HG03280 (cell line): ENCODE measurements around the gene HCAR2.
"Not testable (repeated sequence)": the region's sequence is repeated elsewhere in the genome, so short reads cannot be mapped to it uniquely, and the experiment has no call there.

ENCODE experiments used
- ATAC-seq: cut with Tn5 transposase; IDR thresholded peaks from one replicate; pipeline ENCODE4 v1.9.1; 2021; ENCODE audit warnings: mild to moderate bottlenecking, moderate library complexity; ENCODE audit not compliant: unreplicated experiment

HCAR2 gene

DNA sequence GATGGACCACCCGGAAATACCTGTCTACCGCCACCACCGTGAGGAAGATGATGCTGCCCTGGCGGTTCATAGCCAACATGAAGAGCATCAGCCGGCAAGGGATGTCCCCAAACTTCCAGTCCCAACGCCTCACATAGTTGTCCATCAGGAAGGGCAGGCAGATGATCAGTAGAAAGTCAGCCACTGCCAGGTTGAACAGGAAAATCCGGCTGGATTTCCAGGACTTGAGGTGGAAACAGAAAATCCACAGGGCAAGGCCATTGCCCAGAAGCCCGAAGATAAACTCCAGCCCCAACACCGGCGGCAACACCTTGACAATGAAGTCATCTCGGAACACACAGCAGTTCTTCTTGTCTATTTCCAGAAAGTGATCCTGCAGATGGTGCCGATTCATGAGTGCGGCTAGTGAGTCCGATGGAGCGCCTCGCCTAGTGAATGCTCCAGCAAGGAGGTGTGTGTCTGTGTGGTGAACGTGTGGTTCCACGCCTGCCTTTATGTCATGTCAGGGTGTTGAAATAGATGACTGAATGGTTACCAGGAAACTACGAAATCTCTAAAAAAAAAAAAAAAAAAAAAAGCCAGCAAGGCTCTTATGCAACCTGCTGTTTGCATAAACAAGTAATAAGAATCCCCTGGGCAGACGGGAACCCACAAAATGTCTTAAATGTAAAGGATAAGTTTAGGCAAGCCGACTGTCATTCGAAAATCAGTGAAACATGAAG is at the start of gene HCAR2:
HCAR2 (minus strand) TSS at position 468 of the 722 bp plus-strand sequence; CDS start at position 394, 74 bp downstream.
- not testable (repeated sequence) for ATAC-seq

DNA sequence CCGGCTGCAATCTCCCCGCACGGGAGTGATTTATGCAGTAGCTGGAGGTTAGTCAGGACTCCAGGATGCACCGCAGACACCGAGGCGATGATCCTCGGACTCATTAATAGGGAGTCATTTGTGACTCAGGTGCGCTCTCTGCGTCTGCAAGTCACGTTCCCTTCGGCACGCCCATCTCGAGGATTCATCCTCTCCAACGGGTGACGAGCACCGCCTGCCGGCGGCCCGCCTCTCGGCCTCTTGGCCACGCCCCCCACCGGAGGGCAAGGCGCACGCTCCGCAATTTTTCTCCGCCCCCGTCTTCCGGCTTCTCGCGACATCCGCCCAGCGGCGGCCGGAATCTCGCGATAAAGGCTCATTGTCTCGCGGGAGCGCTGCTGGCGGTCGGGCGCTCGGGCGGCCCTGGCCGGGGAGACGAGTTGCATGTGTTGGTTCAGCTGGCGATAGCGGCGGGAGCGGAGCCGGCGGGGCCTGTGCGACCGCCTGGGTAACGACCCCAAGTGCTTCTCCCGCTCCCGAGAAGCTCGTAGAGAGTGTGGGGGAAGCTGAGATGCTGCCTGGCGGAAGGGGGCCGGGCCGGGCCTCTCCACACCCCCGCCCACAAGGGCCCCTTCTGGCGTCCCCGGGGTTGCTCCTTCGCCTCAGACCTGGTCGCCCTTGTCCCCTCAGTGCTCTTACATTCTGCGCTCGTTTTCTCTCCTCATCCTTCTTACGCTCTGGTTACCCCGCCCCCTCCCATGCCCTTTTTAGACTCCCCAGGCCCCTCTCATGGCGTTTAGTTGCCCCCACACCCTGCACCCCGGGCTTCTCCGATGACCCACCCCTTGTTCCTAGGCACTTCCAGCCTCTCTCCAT is 49.5 kb upstream of the HCAR2 start, which contains the start of gene DENR:
DENR (plus strand) TSS at position 361 of the 855 bp plus-strand sequence. CDS start 878 bp downstream, outside the sequence.
- peak; percentile 94 for ATAC-seq

DNA sequence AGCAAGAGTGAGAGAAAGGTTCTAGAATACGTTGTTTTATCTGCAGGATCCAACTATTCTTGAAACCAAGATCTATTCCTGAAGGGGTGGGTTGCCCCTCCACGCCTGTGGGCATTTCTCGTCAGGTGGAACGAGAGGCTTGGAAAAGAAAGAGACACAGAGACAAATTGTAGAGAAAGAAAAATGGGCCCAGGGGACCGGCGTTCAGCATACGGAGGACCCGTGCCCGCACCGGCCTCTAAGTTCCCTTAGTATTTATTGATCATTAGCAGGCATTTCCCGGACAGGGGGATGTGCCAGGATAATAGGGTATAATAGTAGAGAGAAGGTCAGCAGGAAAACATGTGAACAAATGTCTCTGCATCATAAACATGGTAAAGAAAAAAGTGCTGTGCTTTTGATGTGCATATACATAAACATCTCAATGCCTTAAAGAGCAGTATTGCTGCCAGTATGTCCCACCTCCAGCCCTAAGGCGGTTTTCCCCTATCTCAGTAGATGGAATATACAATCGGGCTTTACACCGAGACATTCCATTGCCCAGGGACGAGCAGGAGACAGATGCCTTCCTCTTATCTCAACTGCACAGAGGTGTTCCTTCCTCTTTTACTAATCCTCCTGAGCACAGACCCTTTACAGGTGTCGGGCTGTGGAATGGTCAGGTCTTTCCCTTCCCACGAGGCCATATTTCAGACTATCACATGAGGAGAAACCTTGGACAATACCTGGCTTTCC is 47.8 kb upstream of the HCAR2 start:
- ATAC-seq: not testable (repeated sequence)

DNA sequence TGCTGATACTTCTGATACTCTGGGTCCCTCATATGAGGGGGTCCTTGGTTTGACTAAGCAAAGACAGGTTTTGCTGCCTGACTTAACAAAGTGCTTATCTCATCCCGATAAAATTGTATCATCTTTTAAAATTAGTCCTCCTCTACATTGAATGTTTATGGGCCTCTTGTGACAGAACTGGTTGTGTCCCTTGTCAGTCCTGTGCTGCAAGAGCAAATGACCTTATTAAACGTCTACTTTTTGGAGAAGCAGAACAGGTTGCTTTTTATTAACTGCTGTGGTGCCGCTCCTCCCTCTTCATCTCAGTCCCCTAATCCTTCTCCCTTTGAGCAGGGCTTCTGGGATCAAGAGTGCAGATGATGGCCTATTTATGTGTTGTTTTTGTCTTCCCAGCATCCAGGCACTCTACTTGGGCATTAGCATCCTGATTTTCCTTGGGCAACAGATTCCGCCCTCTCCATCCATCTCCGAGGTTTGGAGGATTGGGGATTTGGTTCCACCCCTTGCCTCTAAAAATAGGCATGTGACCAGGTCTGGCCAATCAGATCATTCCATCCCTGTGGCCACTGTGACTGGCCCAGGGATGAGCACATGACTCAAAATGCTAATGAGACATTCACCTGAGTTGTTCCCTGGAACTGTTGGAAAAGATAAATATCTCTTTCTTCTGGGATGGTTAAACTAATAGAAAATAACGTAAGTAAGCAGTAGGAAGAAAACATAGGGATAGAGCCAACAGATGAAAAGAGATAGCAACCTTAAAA is 46.6 kb upstream of the HCAR2 start:
- ATAC-seq: no peak

DNA sequence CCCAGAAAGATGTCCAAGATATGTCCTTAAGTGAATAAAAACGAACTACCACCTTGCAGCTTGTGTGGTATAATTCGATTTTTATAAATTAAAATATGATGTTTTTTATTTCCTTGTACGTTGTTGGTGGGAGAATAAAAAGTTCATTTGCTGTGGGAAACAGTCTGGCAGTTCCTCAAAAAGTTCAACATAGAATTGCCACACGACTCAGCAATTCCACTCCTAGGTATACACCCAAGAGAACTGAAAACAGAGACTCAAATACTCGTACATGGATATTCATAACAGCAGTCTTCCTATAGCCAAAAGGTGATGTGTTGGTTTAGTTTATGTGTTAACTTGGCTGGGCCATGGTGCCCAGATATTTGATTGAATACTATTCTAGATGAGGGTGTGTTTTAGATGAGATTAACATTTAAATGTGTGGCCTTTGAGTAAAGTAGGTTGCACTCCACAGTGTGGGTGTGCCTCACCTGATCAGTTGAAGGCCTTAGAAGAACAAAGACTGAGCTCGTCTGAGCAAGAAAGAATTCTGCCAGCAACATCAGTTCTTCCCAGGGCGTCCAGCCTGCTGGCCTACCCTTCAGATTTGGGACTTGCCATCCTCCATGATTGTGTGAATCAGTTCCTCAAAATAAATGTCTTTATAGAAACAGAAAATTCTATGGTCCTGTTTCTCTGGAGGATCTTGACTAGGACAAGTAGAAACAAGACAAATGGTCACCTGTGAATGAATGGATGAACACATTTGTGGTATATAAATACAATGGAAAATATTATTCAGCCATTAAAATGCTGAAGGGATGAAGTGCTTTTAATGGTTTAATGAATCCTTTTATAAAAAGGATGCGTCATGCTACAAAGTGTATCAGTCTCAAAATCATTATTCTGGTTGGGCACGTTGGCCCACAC is 44.3 kb upstream of the HCAR2 start:
- ATAC-seq: no peak

DNA sequence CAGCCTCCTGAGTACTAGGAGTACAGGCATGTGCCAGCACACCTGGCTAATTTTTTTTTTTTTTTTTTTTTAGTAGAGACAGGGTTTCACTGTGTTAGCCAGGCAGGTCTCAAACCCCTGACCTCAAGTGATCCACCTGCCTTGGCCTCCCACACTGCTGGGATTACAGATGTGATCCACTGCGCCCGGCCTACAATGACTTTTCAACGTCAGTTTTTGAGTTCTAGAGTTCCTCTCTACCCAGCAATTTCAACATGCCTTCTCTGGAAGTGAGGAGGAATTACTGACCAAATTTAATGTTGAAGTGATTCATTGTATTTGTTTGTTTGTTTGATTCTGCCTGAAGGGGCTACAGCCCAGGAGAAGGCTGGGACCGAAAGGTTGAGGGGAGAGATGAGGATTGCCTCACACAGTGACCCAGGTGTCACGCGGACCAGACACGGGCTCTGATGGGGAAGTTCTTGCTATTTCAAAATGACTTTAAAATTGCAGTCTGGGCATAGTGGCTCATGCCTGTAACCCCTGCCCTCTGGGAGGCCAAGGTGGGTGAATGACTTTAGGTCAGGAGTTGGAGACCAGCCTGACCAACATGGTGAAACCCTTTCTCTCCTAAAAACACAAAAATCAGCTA is 40.9 kb upstream of the HCAR2 start:
- ATAC-seq: no peak

DNA sequence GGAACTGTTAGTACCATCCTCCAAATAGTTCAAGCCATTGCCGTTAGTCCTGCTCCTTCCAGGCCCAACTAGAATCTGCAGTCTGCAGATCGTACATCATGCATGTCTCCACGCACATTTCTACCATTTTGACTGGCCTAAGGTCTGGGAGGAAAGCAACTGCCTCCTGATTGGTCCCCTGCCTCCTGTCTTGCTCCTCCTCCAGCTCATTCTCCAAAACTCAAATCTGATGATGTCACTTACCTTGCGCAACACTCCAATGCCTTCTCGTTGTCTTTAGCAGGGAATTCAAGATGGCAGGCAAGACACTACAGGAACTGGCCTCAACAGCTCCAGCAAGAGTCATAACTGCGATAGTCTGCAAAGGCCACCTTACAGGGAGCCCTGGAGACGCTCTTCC is 37.2 kb upstream of the HCAR2 start:
- no peak for ATAC-seq

DNA sequence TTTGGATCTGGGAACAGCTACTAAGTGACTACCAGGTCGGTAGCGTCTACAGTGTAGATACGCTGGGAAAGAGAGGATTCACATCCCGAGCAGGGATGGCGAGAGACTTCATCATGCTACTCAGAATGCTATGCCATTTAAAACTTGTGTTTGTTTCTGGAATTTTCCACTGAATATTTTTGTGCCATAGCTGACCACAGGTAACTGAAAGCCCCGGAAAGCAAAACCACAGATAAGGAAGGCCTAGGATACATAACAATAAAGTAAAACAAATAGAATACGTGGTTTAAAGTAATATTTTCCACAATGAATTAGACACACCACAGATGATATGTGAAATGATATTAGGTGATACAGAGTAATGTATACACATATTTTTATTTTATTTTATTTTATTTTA is 35.4 kb upstream of the HCAR2 start:
- ATAC-seq: no peak

DNA sequence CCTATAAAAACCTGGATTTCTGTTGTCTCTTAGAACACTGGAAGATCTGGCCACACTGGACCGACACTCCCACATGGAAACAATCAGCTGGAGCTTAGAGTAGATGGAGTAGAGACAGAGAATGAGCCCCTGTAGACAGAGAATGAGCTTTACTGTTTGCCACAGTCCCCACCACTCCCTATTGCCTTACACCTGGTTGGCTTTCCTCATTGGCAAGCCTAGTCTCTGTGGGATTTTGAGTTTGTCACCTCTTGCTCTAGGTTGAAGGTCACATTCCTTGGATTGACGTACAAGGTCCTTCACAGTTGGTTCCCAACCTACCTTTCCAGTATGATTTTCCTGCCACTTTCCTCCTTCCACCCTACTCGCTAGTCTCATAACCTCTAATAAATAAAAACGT is 29.5 kb upstream of the HCAR2 start:
- ATAC-seq: no peak

DNA sequence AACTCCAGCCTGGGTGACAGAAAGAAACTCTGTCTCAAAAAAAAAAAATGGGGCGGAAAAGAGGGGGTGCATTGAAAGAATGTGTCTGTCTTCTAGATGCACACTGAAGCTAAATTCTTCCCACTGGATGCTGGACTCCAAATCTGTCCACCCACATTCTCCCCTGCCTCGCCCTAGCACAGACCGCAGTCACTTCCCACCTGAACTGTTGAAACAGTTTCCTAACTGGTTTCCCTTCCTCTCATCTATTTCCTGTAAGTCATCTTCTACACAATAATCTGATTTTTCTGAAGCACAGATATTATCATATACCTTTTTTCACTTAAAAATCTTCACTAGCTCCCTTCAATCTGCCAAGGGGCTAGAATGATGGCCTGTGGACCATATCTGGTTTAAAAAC is 29.0 kb upstream of the HCAR2 start:
- ATAC-seq: no peak

DNA sequence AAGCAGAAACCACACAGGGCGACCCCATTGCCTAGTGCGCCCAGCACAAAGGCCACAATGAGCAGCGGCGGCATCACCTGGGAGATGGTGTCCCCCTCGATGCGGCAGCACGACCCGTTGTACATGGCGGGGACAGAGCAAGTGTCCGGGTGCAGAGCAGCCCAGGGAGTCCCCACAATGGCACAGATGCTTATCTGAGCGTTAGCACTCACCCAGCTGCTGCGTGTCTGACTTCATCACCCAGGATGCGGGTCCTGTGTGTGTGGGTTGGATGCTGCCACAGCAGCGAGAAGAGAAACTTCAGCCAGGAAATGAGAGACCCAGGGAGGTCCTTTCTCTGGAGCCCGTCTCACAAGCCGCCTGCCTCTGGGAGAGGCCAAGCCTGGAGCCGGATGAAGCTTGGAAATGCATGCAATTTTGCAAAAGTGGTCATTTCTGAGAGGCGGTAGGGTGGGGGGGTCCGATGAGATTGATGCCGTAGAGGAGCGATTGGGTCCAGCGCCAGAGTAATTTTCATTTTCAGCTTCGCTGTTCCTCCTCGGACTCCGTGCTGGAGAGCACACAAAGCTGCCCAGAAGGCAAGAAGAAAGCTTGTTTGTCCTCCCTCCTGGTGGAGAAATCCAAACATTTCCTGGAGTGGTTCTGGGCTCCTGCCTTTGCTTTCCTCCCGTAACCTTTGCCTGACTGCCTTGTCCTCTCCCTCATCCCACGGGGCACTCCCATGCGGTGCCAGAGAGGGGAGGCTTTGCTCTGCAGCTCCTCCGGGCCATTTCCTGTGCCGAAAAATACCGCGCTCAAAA is 27.3 kb upstream of the HCAR2 start, which contains the start of gene HCAR1:
HCAR1 (minus strand) TSS at position 630 of the 800 bp plus-strand sequence; CDS start at position 125, 505 bp downstream.
- no peak for ATAC-seq

DNA sequence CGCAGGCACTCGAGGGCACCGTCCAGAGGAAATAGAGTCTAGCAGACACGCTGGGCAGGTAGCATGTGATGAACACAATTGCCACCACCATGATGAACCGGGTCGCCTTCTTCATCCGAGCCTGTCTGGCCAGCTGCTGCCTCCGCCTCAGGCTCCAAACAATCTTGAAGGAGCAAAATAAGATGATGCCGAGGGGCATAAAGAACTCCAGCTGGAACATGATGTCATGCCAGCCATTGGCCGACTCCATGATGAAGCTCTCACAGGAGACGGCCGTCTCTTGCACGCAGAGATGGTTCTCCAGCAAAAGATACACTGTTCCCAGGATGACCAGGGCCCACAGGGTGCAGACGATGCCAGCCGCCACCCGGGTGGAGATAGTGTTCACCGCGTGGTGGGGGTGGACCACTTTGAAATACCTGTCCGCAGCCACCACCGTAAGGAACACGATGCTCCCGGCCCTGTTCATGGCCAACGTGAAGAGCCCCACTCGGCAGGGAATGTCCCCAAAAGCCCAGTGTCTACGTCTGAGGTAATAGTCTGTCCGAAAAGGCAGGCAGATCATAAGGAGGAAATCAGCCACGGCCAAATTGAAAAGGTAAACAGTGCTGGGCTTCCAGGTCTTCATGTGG is 26.5 kb upstream of the HCAR2 start:
- no peak for ATAC-seq

DNA sequence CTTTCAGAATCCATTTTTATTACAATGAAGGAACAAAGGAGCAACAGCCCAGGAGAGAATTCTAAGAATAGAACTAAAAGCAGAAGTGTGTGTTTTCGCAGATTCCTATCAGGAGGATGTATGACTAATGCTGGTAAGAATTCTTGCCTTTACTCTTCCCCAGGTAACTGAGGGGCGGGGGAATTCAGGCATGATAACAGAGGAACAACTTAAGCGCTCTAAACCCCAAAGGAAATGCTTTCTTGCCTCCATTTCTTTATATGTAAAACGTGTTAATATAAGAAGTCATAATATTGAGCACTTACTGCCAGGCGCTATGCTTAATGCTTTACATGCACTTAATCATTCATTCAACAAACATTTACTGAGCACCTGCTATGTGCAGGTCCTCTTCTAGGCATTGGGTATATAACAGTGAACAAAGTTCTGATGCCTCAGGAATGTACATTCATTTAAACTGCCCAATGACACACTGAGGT is 23.0 kb upstream of the HCAR2 start:
- no peak for ATAC-seq

DNA sequence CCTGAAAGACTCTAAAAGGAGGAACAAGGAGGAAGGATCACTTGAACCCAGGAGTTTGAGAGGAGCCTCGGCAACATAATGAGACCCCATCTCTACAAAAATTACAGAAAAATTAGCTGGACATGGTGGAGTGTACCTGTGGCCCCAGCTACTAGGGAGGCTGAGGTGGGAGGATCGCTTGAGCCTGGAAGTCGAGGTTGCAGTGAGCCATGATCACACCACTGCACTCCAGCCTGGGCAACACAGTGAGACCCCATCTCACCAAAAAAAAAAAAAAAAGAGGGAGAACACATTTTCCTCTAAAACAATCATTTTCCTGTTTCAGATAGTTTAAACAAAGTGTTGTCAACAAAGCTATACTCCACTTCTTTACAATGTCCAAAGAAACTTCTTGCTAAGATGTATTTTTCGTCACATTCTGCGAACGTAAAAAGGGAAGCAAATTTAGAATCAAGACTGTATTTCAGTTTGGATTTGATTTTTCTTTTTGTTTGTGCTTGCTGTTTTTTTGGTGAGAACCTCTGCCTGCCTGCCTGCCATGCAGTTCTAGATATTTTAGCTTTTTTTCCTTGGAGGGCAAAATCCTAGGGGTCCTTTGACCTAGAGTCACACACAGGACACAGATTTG is 22.4 kb upstream of the HCAR2 start:
- ATAC-seq: no peak

DNA sequence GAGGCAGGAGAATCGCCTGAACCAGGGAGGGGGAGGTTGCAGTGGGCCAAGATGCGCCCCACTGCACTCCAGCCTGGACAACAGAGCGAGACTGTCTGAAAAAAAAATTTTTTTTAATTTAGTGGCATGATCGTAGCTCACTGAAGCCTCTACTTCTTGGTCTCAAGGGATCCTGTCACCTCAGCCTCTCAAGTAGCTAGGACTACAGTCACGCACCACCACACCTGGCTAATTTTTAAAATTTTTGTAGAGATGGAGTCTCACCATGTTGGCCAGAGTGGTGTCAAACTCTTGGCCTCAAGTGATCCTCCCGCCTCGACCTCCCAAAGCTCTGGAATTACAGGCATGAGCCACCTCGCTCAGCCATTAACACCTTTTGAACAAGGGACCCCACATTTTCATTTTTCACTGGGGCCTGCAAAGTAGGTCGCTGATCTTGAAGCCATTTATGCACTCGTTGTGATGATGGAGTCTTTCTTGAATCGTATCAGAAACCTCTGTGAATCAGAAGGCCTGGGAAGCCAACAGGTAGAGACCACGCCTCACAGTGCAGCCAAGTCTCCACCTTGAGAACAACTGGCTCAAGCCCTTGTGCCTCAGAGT is 21.6 kb upstream of the HCAR2 start:
- ATAC-seq: no peak

DNA sequence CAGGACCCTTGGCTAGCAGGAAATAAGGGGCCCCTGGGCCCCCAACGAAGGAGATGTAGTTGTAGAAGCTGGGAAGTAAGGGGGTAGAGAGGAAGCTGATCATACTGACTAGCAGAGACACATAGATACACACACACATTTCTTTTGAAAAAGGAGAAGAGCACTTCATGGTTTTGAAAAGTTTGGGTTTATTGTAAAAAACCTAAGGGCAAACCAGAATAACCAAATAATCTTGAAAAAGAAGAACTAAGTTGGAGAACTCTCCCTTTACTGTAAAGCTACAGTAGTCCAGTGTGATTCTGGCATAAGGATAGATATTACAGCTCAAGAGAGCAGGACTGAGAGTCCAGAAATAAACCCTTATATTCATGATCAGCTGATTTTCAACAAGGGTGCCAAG is 19.2 kb upstream of the HCAR2 start:
- ATAC-seq: no peak
